ENCODE results near the gene HLA-A. TPM values are rescaled to one million over a fixed set of nuclear protein-coding genes. Genes with fewer than 3 reads are reported as not detected.

Gene HLA-A
- total RNA-seq, 2 donors from 2014 or later = 104 to 281 TPM

DNA sequence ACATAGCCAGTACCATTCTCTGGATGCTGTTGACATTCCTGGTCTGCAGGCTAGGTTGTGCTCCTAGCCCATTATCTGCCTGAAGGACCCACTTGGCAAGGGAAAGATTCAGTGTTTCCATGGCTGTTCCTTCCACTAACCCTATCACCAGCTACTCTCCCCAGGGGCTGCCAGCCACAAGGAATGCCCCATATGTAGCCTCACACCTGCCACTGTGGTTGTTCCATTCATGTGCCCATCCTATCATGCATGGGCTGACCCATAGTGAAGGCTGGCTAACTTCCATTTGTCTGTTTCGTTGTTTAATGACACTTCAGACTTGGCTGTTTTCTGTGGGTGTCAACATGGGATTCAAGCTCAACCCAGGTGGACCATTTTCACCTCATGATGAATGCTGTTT lies 25.6 kb upstream of the HLA-A start:
- no peaks in the 10 kb centered on the region for H3K36me3 ChIP-seq (replicated peaks in 1 of 2; ENCODE audit: insufficient read depth in 1 of 2, low read depth in 2 of 2)
- intact Hi-C loops (cut with DNase I) = no loop called here
- H3K4me1 ChIP-seq = no peaks in the 10 kb centered on the region
- no peak overlapping the region for H3K4me3 ChIP-seq
- no peak for DNase-seq
- H3K27me3 ChIP-seq = no peaks in the 10 kb centered on the region
- no peaks in the 10 kb centered on the region for H3K9me3 ChIP-seq
- ATAC-seq = no peak
- H3K27ac ChIP-seq = no peak overlapping the region
- TF ChIP-seq, protein P1, sequence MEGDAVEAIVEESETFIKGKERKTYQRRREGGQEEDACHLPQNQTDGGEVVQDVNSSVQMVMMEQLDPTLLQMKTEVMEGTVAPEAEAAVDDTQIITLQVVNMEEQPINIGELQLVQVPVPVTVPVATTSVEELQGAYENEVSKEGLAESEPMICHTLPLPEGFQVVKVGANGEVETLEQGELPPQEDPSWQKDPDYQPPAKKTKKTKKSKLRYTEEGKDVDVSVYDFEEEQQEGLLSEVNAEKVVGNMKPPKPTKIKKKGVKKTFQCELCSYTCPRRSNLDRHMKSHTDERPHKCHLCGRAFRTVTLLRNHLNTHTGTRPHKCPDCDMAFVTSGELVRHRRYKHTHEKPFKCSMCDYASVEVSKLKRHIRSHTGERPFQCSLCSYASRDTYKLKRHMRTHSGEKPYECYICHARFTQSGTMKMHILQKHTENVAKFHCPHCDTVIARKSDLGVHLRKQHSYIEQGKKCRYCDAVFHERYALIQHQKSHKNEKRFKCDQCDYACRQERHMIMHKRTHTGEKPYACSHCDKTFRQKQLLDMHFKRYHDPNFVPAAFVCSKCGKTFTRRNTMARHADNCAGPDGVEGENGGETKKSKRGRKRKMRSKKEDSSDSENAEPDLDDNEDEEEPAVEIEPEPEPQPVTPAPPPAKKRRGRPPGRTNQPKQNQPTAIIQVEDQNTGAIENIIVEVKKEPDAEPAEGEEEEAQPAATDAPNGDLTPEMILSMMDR (IDR thresholded peaks at IDR 0.05) = no peak
- 79 to 80% methylated on average over 1 of the region's 1 CpG for WGBS, 2 donors

DNA sequence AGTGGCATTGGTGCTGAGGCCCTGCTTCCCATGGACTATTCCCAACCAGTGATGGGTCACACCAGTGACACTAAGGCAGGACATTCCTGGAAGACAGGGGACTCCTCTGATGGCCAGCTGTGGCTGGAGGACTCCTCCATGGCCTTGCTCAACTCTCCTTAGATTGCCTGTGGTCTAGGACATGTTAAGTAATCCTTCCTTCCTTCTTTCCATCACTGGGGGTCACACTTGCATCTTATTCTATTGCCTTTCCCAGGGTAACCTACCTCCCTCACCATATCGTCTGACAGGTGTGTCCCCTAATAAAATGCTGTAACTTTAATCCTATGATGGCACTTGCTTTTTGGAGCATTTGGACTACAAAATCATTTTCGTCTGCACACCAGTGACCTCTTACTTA lies 24.5 kb upstream of the HLA-A start:
- Histone ChIP-seq H3K27me3 (no peaks in the 10 kb centered on the region), H3K4me3 (no peak overlapping the region), H3K9me3 (no peaks in the 10 kb centered on the region), H3K36me3 (replicated peaks in 1 of 2; ENCODE audit: insufficient read depth in 1 of 2, low read depth in 2 of 2) (no peaks in the 10 kb centered on the region), H3K4me1 (no peaks in the 10 kb centered on the region), H3K27ac (no peak overlapping the region)
- TF ChIP-seq, protein P1 (IDR thresholded peaks at IDR 0.05) = no peak
- no peak for TF ChIP-seq POLR2A (IDR thresholded peaks at IDR 0.05)
- 67 to 69% methylated on average over 2 of the region's 2 CpGs for WGBS, 2 donors
- intact Hi-C loops (cut with DNase I) = no loop called here
- no peak for ATAC-seq
- DNase-seq = no peak

DNA sequence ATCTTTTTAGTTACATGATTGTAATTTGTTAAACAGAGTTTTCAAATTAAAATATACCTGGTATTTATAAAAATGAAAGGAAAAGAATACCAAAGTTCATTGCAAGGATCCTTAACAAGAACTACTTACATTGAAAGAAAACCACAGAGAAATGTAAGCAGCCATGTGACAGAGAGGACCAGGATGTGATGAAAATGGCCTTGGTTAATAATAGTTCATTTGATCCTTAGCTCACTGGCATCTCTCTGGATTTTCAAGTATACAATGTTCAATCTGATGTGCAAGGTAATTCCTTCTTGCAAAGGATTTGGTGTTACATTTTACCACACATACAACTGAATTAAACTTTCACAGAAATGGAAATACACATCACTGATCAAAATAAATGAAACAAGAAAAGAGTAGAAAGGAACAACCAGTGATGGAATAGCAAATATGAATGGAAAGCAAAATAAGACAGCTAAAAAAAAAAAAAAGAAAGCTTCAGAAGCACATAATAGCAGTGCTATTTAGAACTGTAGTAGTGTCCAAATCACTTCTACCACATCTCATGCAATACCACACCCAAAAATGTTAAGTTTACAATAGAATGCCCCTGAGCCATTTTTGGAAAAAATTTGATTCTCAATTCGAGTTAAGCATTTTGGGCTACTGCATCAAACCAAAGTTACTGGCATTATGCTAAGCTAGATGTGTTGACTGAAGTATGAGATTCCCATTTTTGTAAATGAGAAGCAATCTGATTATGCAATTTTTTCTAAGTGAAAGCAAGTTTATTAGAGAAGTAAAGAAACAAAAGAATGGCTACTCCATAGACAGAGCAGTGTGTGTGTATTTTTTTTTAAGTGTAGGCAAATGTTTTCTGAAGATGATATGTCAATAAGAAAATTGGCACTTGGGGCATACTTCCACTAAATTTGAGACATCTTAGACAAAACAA lies 22.6 kb upstream of the HLA-A start:
- no peaks in the 10 kb centered on the region for H3K27me3 ChIP-seq
- 65 to 92% methylated on average over 1 of the region's 1 CpG for WGBS, 2 donors
- no peak overlapping the region for H3K27ac ChIP-seq
- H3K4me3 ChIP-seq = no peak overlapping the region
- no peaks in the 10 kb centered on the region for H3K4me1 ChIP-seq
- H3K9me3 ChIP-seq = no peaks in the 10 kb centered on the region
- no peaks in the 10 kb centered on the region for H3K36me3 ChIP-seq (replicated peaks in 1 of 2; ENCODE audit: insufficient read depth in 1 of 2, low read depth in 2 of 2)
- TF ChIP-seq, protein P1 (IDR thresholded peaks at IDR 0.05) = no peak
- no peak for TF ChIP-seq POLR2A (IDR thresholded peaks at IDR 0.05)
- ATAC-seq (no peak), DNase-seq (no peak)
- intact Hi-C loops (cut with DNase I) = no loop called here

DNA sequence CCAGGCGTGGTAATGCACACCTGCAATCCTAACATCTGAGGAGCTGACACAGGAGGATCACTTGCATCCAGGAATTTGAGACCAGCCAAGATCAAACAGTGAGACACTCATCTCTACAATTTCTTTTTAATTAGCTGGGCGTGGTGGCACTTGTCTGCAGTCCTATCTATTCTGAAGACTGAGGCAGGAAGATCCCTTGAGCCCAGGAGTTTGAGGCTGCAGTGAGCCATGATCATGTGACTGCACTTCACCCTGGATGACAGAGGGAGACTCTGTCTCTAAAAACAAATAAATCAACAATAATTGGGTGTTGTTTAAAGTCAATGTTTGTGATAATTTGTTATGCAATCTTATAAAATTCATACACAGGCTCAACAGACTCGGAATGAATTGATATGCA lies 18.0 kb upstream of the HLA-A start:
- TF ChIP-seq, protein P1 (IDR thresholded peaks at IDR 0.05) = no peak
- no peak for TF ChIP-seq POLR2A (IDR thresholded peaks at IDR 0.05)
- no peak overlapping the region for H3K27ac ChIP-seq
- H3K36me3 ChIP-seq (replicated peaks in 1 of 2; ENCODE audit: insufficient read depth in 1 of 2, low read depth in 2 of 2) = no peaks in the 10 kb centered on the region
- H3K27me3 ChIP-seq = no peaks in the 10 kb centered on the region
- H3K4me3 ChIP-seq = no peak overlapping the region
- intact Hi-C loops (cut with DNase I) = no loop called here
- ATAC-seq (no peak), DNase-seq (no peak)
- peaks cover 3% of the 10 kb centered on the region for H3K4me1 ChIP-seq
- no peaks in the 10 kb centered on the region for H3K9me3 ChIP-seq
- WGBS, 2 donors = 81 to 84% methylated on average over 3 of the region's 3 CpGs

DNA sequence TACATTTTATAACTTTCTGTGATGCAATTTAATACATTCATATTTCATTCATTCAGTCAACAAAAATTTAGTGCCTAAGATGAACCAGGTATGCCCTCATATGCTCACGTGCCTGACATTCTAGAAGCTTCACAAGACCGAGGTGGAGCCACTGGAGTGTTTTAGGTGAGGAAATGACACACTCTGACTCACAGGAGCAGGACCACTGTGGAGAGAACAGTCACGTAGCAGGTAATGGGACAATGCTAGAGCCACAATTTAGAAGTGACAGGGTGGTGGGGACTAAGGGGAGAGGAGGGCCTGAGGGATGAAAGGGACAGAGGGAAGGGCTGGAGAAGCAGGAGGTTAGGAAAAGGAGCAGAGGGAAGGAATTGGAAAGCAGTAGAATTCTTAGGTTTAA lies 17.6 kb upstream of the HLA-A start:
- DNase-seq = no peak
- H3K36me3 ChIP-seq (replicated peaks in 1 of 2; ENCODE audit: insufficient read depth in 1 of 2, low read depth in 2 of 2) = no peaks in the 10 kb centered on the region
- no peak for TF ChIP-seq POLR2A (IDR thresholded peaks at IDR 0.05)
- TF ChIP-seq, protein P1 (IDR thresholded peaks at IDR 0.05) = no peak
- H3K9me3 ChIP-seq = no peaks in the 10 kb centered on the region
- no peak overlapping the region for H3K27ac ChIP-seq
- 52 to 57% methylated on average over 3 of the region's 3 CpGs for WGBS, 2 donors
- H3K4me1 ChIP-seq = peaks cover 3% of the 10 kb centered on the region
- intact Hi-C loops (cut with DNase I) = no loop called here
- H3K4me3 ChIP-seq = no peak overlapping the region
- no peak for ATAC-seq
- no peaks in the 10 kb centered on the region for H3K27me3 ChIP-seq

All from body of pancreas (tissue), 4 donors.